Muscle of arm (tissue), 12 donors: ENCODE measurements around the gene DPP8. TPM values are rescaled to one million over a fixed set of nuclear protein-coding genes. Genes with fewer than 3 reads are reported as not detected.
A peak's percentile ranks its signal among the peaks of the same experiment; 100 is the strongest.

Experiments used
- DNase-seq: peaks from one replicate; pipeline ENCODE4 v3.0.0-alpha.2; 2013
- polyA plus RNA-seq, 12 donors: library from polyadenylated mRNA; unstranded; fragments of 120-200 nt; gene quantifications; one replicate each; pipeline ENCODE4 v1.2.1, GENCODE V29; 2013; ENCODE audit not compliant: insufficient read length in 12 of 12

DPP8 gene
- polyA plus RNA-seq, 12 donors = 19.7 to 30.8 (median 23.5) TPM; not detected in 1

DNA sequence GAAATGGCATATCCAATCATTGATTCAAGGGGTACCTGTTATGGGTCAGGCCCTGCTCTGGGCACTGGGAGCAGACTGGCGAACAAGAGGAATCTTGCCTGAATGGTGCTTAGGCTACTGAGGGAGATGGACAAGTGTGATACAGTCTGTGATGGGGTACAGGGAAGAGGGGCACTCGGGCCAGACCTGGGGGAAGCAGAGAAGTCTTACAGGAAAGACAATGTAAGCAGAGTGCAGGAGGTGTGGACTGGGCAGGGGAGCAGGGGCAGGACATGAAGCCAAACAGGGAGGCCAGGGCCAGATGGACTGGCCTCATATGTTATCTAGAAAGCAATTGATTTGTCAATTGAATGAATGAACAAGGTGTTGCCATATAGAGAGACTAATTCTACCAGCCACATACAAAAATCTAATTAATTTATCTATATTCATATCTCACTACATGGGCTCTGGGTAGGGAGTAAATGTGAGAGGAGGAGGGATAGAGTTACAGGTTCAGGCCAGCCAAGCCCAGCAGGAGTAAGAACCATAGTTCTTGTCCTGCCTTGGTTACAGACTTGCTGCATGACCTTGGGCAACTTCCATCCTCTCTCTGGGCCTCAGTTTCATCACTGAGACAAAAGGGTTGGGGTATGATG lies 91.2 kb downstream of the DPP8 start:
- DNase-seq = no peak

DNA sequence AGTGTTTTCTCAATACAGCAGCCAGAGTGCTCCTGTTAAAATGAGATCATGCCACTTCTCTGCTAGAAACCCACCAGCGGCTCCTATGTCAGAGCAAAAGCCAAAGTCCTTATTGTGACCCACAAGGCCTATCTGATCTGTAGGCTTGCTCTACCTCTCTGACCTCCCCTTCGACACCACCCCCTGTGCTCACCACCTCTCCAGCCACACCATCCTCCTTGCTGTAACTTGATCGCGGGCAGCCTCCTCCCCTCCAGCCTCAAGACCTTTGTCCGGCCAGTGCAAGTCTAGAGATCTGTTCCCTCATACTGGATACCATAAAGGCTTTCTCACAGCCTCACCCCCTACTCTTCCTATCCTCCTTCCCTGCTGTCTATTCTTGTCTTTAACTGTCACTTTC lies 92.8 kb downstream of the DPP8 start:
- DNase-seq = no peak

DNA sequence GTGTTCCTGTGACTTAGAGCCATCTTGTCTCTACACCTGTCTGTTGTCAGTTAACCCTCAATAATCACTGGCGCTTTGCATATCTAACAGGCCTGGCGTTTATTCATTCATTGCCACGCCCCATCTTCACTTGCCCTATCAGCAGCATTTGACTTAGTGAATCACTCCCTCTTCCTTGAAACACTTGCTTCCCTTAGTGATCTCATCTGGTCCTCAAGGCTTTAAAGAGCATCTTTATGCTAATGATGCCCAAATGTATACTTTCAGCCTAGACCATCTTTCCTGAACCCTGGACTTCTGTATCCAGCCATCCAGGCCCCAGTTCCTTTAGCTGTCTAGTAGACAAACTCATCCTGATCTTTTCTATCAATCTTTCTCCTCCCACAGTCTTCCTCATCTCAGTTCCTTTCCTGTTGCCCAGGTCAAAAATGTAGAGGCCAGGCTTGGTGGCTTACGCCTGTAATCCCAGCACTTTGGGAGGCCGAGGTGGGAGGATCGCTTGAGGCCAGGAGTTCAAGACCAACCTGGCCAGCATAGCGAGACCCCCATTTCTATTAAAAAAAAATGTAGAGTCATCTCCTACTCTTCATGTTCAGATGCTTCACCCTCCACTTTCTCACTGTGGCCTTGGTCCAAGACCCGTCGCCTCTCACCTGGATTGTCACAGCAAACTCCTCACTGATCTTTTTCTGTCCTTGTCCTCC lies 93.4 kb downstream of the DPP8 start:
- no peak for DNase-seq

DNA sequence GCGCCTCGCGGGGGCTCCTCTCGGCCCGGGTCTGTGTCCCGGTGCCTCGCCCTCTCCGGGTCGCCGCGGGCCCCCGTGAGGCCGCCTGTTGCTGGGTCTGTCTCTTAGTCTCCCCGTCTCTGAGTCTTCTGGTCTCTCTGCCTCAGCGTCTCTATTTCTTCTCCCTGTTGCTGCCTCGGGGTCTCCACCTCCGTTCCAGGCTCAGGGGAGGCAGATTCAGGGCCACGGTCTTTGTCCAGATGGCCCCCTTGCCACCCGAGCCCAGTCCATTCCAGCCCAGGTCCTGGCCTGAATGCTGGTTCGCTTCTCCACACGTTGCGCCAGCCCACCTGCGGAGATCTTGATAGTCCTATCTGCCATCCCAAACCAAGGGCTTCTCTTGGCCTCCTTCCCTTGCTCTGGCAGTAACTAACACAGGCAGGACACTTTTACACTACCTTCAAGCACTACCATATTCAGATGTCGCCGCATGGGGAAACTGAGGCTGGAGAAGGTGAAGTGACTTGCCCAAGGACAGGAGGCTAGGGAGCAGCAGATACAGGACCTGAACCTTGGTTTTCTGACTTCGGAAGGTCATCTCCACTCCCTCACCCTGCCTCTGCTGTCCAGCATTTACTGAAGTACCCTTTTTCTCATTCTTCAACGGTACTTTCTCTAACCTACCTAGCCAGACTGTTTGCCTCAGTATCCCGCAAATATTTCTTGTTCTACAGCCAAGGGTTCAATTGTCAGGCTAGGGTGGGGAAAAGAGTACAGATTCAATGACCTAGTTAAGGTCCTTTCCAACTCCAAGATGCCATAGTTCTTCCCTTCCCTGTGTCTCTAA lies 94.1 kb downstream of the DPP8 start:
- no peak for DNase-seq

DNA sequence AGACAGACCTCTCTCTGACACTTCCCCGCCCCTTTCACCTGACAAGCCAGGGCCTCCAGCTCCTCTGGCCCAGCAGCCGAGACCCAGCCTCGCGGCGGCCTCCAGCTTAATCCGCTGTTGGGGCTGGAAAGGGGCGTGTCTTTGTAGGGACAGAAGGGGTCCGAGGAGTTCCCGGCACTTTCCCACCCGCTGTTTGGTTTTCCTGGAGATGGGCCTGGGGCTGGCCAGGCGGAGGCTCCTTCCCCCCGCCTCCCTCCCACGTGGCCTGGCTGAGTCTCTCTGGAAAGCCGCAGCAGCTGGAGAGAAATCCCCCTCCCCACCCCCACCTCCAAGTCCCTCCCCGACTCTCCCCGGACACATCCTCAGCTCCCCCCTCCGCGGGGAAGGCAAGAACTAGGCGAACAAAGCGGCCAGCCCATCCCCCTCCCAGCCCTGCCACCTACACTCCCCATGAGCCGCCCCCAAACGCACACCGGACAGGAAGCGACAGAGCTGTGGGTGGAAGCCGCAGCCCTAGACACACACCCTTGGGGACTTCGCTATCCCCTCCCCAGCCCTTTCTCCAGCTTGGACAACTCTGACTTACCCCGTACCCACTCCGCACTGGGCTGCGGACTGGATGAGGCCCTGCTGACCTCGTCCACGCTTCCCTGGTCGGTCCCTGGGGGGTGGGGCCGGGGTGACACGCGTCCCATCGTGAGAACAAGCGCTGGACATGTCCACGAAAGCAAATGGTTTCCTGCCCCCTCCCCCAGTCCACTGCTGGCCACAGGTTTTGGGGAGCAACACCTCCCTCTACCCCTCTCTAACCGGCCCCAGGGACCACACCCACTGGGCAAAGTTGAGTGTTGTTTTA lies 95.9 kb downstream of the DPP8 start:
- peak; percentile 90 for DNase-seq

DNA sequence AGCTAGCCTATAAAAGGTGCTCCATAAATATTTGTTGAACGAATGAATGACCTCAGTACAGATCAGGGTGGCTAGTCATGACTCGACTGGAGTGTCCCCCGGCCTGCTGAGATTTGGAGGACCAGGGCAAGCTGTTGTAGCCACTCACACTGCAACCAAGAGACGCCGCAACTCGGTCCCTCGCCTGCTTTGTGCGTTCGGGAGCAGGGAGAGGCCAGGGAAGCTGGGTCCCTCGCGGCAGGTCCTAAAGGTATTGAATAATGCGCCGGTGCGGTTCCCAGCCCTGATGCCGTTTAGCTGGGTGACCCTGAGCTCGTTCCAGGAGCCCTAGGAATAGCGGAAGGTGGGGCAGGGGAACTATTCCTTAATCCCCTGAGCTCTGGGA lies 96.5 kb downstream of the DPP8 start:
- no peak for DNase-seq

DNA sequence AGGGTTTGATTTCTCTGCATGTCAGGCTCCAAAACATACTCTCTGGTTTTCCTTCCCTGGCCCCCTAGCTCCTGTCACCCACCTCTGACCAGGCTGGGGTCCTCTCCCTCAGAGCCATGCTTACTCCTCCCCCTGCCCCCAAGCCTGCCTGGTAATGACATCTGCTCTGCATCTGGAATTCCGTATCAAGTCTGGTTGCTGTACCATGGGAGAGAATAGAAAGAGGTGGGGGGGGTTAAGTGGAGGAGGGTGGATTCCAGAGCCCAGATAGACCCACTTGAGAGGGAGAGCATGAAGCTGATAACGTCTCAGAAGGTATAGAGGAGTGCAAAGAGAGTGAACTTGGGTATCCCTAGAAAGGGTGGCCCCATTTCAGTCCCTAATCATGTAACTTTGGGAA lies 98.9 kb downstream of the DPP8 start:
- DNase-seq = no peak

DNA sequence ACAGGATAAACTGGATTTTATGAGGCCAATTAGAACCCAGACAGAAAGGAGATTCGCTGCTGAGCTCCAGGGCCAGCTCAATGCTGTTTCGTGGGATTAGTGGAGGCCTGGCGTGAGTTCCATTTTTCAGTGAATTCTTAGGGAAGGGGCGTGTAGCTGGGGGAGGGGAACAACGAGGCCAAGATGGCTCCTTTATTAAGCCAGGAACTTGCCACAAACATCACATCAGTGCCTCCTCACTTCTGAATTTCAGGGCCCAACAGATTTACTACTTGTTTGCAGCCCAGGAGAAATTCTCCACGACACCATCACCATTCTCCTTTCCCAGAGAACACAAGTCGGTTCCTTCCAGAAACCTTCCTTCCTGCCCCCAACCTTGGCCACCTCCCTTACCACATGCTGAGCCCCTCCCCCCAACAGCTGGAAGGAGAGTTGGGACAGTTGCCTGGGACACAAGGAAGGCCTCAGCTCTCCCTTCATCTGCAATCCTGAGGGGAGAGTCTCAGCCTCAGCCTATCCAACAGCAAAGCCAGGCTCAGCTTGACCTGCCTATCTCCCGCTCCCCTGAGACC lies 100.6 kb downstream of the DPP8 start:
- DNase-seq = peak; percentile 86

DNA sequence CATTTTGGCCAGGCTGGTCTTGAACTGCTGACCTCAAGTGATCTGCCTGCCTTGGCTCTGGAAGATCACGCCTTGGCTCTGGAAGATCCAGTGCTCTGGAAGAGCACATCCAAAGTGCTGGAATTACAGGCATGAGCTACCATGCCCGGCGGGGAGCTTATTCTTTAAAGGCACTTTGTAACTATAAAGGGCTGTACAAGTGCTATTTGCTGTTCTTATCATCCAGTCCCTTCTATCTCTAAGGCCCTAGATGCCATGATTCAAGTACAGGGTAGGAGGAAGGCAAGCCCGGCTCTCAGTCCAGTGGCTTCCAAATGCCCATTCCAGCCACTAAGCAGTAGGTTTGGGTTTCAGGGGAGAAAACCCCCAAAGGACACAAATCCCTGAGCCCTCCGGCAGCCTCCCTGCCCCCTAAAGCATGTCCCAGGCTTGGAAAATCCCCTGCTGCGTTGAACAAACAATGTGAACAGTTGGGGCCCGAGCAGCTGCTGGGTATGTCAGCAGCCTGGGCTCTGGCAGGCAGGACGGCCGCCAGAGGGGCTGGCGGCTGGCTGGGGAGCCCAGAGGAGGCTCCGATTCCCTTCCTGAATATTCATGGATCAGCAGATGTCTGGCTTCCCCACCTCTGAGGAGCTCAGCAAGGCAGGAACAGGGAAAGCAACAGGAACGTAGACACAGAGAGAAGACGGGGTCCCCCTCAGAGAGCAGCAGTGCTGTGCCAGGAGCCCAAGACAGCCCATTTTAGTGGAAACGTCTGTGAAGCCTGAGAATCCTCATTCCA lies 102.5 kb downstream of the DPP8 start:
- peak; percentile 54 for DNase-seq

DNA sequence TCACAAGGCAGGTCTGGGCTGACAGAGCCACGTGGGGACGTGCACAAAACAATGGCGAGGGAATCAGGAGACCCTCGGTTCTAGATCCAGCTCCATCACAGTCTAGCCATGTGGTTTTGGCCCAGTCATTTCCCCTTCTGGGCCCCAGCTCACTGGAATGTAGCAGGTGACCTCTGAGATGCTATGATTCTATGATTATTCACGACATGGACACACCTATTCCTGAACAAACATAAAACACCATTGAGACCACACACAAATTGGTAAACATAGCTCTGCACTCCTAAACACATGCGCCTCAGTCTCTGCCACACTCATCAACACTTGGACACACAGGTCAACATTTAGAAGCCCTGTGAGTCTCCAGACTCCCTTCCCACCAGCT lies 103.7 kb downstream of the DPP8 start:
- DNase-seq = no peak

DNA sequence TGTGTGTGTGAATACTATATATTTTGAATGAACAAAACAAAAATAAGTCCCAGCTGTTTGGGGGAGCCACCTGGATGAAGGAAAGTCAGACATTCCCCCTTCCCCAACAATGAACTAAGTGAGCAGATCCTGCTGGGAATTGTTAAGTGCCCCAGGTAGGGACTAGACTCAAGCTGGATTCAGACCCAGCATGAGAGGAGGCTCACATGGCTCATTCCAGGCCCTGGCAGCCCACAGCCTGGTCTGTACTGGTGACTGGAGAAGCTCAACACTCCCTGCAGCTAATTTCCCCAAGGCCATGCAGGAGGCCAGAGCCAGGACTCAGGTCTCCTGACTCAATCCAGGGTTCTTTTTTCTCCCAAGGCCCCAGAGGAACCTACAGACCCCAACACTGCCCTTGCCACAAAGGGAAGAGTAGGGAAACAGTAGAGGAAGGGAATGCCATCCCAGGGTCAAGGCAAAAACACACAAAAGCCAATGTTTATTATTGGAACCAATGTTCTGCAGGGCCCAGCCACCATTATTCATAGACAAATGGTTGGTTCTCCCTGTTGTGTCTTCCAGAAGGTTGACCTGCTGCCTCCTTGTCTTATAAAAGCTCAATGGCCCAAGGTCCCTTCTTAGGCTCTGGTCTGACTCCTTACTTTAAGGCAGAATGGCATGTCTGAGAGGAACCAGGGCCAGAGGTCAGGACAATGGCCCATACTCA lies 104.3 kb downstream of the DPP8 start:
- DNase-seq = no peak

DNA sequence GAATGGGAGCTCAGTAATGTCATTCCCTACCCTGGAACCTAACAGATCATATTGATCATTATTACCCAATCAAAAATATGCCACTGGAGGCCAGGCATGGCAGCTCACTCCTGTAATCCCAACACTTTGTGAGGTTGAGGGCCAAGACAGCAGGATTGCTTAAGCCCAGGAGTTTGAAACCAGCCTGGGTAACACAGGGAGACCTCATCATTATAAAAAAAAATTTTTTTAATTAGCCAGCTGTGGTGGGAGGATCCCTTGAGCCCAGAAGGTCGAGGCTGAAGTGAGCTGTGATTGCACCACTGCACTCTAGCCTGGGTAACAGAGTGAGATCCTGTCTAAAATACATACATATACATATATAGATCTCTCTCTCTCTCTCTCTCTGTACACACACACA lies 104.9 kb downstream of the DPP8 start:
- no peak for DNase-seq

DNA sequence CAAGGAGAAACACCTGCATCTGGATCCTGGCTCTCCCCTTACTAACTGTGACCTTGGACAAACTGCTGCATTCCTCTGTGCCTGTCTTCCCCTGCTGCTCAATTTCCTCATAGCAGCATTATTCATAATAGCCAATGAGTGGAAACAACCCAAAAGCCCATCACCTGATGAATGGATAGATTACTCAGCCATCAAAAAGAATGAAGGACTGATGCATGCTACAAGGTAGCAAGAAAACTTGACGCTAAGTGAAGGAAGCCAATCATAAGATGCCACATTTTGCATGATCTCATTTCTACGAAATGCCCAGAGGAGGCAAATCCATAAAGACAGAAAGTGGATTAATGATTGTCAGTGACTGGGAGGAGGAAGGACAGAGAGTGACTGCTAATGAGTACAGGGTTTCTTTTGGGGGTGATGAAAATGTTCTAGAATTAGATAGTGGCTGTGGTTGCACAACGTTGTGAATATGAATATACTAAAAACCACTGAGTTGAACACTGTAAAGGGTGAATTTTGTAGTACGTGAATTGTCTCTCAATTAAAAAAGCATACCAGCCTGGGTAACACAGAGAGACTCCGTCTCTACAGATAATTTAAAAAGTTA lies 105.9 kb downstream of the DPP8 start:
- no peak for DNase-seq

DNA sequence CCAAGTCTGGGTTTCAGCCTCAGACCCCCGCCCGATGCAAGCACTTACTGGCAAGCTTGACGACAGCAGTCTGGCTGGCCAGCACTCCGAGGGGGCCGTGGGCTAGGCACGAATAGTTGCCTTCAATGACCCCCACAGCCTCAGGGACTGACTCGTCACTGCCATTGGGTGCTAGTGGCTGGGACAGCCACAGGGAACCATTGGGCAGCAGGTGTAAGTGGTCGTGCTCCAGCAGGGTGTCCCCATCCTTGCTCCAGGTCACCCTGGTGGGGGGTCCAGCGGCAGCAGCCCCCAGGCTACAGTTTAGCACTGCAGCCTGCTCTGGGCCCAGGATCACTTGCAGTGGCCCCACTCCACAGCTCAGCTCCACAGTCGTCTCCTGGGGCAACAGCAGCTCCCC lies 106.5 kb downstream of the DPP8 start:
- DNase-seq = no peak

DNA sequence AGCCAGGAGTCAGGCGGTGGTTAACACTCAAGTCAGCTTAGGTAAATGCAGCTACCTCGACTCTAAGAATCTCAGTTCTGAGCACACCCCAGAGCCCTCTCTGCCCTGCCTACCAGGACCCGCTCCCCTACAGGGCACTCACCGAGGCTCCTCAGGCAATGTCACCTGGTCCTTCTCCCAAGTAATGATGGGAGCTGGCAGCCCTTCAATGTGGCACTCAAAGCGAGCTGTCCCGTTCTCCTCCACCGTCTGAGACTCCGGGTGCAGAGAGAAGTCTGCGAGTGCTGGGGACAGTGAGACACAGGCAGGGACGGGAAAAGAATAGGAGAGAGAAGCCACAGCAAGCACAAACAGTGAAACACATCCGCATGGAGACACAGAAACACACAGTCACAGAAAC lies 107.5 kb downstream of the DPP8 start:
- no peak for DNase-seq

DNA sequence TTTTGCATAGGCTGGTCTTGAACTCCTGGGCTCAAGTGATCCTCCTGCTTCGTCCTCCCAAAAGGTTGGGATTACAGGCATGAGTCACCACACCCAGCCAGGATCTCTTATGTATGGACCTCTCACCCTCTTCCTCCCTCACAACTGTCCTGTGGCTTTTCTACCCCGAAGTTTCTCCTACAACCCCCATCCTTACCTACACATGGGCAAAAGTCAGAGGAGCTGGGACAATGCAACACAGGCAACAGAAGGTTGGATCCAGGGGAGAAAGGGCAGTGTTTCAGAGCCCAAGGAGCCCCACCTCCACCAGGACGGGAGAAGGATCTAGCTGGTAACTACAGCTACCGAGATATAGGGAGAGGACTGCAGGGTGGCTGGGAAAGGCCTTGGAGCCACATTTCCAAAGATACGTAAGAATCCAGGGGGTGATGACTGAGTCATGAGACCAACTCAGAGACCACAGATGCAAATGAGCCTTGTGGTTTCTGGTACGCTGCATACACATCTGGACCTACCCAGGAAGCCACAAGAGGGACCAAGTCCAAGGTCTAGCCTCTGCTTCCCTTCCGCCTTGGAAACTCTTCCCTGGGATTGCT lies 108.4 kb downstream of the DPP8 start:
- DNase-seq = no peak

DNA sequence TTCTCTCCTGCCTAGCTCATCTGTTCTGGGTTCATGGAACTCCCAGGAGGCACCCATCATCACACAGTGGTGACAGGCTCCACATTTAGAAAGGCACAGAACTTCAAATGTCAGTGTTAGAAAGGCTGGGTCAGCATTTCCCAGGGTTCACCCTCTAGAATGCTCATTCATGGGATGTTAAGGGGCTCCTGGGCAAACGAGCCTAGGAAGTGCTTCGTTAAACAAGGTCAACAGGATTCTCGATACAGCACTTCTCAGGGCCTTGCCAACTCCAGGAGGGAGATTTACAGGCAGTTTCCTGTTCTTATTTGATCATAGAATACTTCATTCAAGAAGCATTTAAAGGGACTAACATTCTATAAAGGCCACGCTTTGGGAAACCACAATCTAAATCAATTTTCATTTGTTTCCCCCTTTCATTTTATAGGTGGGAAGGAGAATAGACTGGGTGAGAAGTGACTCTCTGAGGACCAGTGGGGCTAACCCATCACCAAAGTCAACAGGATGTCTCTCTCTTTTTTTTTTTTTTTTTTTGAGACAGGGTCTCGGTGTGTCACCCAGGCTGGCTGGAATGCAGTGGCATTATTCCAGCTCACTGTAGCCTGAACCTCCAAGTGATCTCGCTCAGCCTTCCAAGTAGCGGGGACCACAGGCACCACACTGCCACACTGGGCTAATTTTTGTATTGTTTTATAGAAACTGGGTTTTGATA lies 109.0 kb downstream of the DPP8 start:
- no peak for DNase-seq

DNA sequence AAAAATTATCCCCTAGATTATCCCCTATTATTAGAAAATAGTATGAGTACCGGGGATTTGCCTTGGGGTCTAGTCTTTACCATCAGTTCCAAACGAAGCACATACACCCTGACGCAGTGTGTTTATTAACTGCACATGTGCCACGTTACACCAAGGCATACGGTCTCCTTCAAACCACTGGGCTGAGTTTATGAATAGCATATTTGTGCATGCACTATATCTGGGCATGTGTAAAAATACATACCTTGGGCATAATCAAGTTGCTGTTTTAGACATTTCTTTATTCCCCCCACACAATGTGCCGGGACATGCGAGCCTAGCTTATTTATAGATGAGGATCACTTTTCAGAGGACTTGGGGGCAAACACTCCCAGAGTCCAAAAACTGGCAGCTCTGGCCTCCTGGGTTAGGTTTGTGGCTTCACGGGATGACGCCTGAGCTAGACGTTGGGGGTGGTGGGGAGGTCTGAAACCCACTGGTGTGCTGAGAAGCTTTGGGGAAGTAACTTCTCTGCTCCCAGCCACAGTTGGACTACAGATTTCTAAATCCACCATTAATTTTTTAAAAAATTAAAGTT lies 111.0 kb downstream of the DPP8 start:
- no peak for DNase-seq
